Chondrocyte (in vitro differentiated cells): ENCODE measurements around the gene SEL1L3. TPM values are rescaled to one million over a fixed set of nuclear protein-coding genes. Genes with fewer than 3 reads are reported as not detected.

Source experiments
- DNase-seq: peaks from one replicate; pipeline ENCODE4 v3.0.0; 2021; ENCODE audit warnings: mixed read lengths, low spot score
- H3K27ac Mint-ChIP-seq: one replicate; pipeline ENCODE4 v1.8.0; 2021; ENCODE audit warnings: mild to moderate bottlenecking, moderate library complexity, mixed read lengths; ENCODE audit not compliant: unreplicated experiment
- H3K27me3 Mint-ChIP-seq: 2 replicates; pipeline ENCODE4 v1.8.0; 2021; ENCODE audit warnings: low read depth, mixed read lengths
- H3K36me3 Mint-ChIP-seq: 2 replicates; pipeline ENCODE4 v1.8.0; 2021; ENCODE audit warnings: low read depth, mixed read lengths
- H3K4me1 Mint-ChIP-seq: 2 replicates; pipeline ENCODE4 v1.8.0; 2021; ENCODE audit warnings: low read depth, mild to moderate bottlenecking, mixed read lengths
- H3K4me3 Mint-ChIP-seq: one replicate; pipeline ENCODE4 v1.8.0; 2021; ENCODE audit warnings: mild to moderate bottlenecking, moderate library complexity, mixed read lengths; ENCODE audit not compliant: unreplicated experiment
- H3K9me3 Mint-ChIP-seq: 2 replicates; pipeline ENCODE4 v1.8.0; 2021; ENCODE audit warnings: low read depth, mixed read lengths
- CTCF ChIP-seq: fragments of 200-600 bp; sonication (generic); IDR thresholded peaks from 2 replicates; pipeline ENCODE4 v1.5.0; 2021; ENCODE audit warnings: antibody characterized with exemption, mild to moderate bottlenecking, moderate library complexity
- total RNA-seq: library from RNA; stranded (reverse); gene quantifications from 3 replicates; pipeline ENCODE4 v1.2.1, GENCODE V29; 2021

SEL1L3 gene
- total RNA-seq, 1 donor from 2014 or later = 30.3 TPM

- Mint-ChIP-seq H3K27me3 (no peaks in the 10 kb centered on the region), H3K4me3 (no peak overlapping the region), H3K9me3 (no peaks in the 10 kb centered on the region), H3K4me1 (peaks cover 21% of the 10 kb centered on the region), H3K27ac (no peak overlapping the region), H3K36me3 (peaks cover 2% of the 10 kb centered on the region)
- no peak for DNase-seq
- TF ChIP-seq CTCF = no peak
Observed at GRCh38 chr4:25859429-25860148, 3.2 kb downstream of the SEL1L3 start.

GRCh38 chr4:25857851-25858400 is 4.9 kb downstream of the SEL1L3 start:
- Mint-ChIP-seq H3K4me3 (no peak overlapping the region), H3K9me3 (no peaks in the 10 kb centered on the region), H3K4me1 (peaks cover 21% of the 10 kb centered on the region), H3K27me3 (no peaks in the 10 kb centered on the region), H3K27ac (no peak overlapping the region), H3K36me3 (peaks cover 2% of the 10 kb centered on the region)
- no peak for DNase-seq
- TF ChIP-seq CTCF = no peak

- H3K27ac Mint-ChIP-seq = no peak overlapping the region
- peaks cover 2% of the 10 kb centered on the region for H3K36me3 Mint-ChIP-seq
- H3K27me3 Mint-ChIP-seq = no peaks in the 10 kb centered on the region
- DNase-seq = no peak
- H3K9me3 Mint-ChIP-seq = no peaks in the 10 kb centered on the region
- H3K4me3 Mint-ChIP-seq = no peak overlapping the region
- H3K4me1 Mint-ChIP-seq = peaks cover 21% of the 10 kb centered on the region
- TF ChIP-seq CTCF = no peak
Observed at GRCh38 chr4:25857403-25857802, 5.4 kb downstream of the SEL1L3 start.

- Mint-ChIP-seq H3K36me3 (peaks cover 2% of the 10 kb centered on the region), H3K9me3 (no peaks in the 10 kb centered on the region), H3K4me3 (no peak overlapping the region), H3K27ac (no peak overlapping the region), H3K4me1 (peaks cover 17% of the 10 kb centered on the region), H3K27me3 (no peaks in the 10 kb centered on the region)
- no peak for DNase-seq
- TF ChIP-seq CTCF = no peak
Observed at GRCh38 chr4:25856756-25857155, 6.0 kb downstream of the SEL1L3 start.

GRCh38 chr4:25852103-25852502 is 10.7 kb downstream of the SEL1L3 start:
- Mint-ChIP-seq H3K4me1 (peaks cover 5% of the 10 kb centered on the region), H3K27me3 (no peaks in the 10 kb centered on the region), H3K36me3 (peaks cover 2% of the 10 kb centered on the region), H3K9me3 (peaks cover 2% of the 10 kb centered on the region), H3K4me3 (no peak overlapping the region), H3K27ac (no peak overlapping the region)
- DNase-seq = no peak
- no peak for TF ChIP-seq CTCF
